SK-N-SH (cell line): ENCODE results near the gene NEUROD1. TPM values are rescaled to one million over a fixed set of nuclear protein-coding genes. Genes with fewer than 3 reads are reported as not detected.

Experiments
- CTCF ChIA-PET: fragments of 300-600, 350-600 bp; formaldehyde crosslinking; extraction: SDS; loops from one replicate; lab custom pipeline; 2021; lab: Yijun Ruan, JAX
- POLR2A ChIA-PET: fragments of 350-600 bp; sonication (Branson Sonifier 250); formaldehyde crosslinking; extraction: SDS; loops from one replicate; lab custom pipeline; 2020; ENCODE audit warnings: antibody characterized with exemption, inconsistent platforms; lab: Yijun Ruan, JAX
- DNase-seq: peaks from one replicate; pipeline ENCODE4 v3.0.0; 2012
- H2AFZ ChIP-seq: fragments of 200-600 bp; sonication (generic); 2 replicates; pipeline ENCODE4 v1.8.1; 2016; ENCODE audit warnings: antibody characterized with exemption, mild to moderate bottlenecking, low read depth
- H3F3A ChIP-seq: fragments of 200-600 bp; sonication (generic); replicated peaks from 2 replicates; pipeline ENCODE3; 2016; ENCODE audit warnings: antibody characterized with exemption, mild to moderate bottlenecking; ENCODE audit not compliant: insufficient read depth
- H3K27ac ChIP-seq, 2 experiments: fragments of 200-500 bp in 1 of 2; fragments of 200-600 bp in 1 of 2; sonication (Bioruptor generic) in 1 of 2; sonication (generic), shearing (Covaris generic) in 1 of 2; 2 replicates each; pipeline versions ENCODE4 v1.5.1 to v1.6.1; 2014 to 2016; ENCODE audit warnings: low read depth in 2 of 2, inconsistent platforms in 1 of 2, low read length in 1 of 2, mild to moderate bottlenecking in 1 of 2, mixed read lengths in 1 of 2
- H3K27me3 ChIP-seq: fragments of 200-600 bp; sonication (generic), shearing (Covaris generic); 2 replicates; pipeline ENCODE4 v1.6.1; 2016; ENCODE audit warnings: mixed run types; ENCODE audit not compliant: insufficient read depth
- H3K36me3 ChIP-seq, 2 experiments: fragments of 200-500 bp in 1 of 2; fragments of 200-600 bp in 1 of 2; sonication (Bioruptor generic) in 1 of 2; sonication (generic) in 1 of 2; replicated peaks in 1 of 2; 2 replicates each; pipeline versions ENCODE3 to v1.5.1; 2014 to 2016; ENCODE audit warnings: low read length in 1 of 2, mild to moderate bottlenecking in 1 of 2; ENCODE audit not compliant: insufficient read depth in 2 of 2, control insufficient read depth in 1 of 2
- H3K4me1 ChIP-seq, 2 experiments: fragments of 200-500 bp in 1 of 2; fragments of 200-600 bp in 1 of 2; sonication (Bioruptor generic) in 1 of 2; sonication (generic), shearing (Covaris generic) in 1 of 2; 2 replicates each; pipeline versions ENCODE4 v1.5.1 to v1.6.1; 2014 to 2016; ENCODE audit warnings: low read depth in 1 of 2, low read length in 1 of 2, mixed run types in 1 of 2; ENCODE audit not compliant: insufficient read depth in 2 of 2, control insufficient read depth in 1 of 2
- H3K4me2 ChIP-seq: fragments of 200-600 bp; sonication (generic), shearing (Covaris generic); 2 replicates; pipeline ENCODE4 v1.6.1; 2017; ENCODE audit warnings: mixed run types
- H3K4me3 ChIP-seq, 2 experiments: fragments of 200-500 bp in 1 of 2; fragments of 200-600 bp in 1 of 2; sonication (Bioruptor generic) in 1 of 2; sonication (generic), shearing (Covaris generic) in 1 of 2; 2 replicates each; pipeline versions ENCODE4 v1.5.1 to v1.8.1; 2014 to 2016; ENCODE audit warnings: low read depth in 2 of 2, inconsistent platforms in 1 of 2, low read length in 1 of 2, mild to moderate bottlenecking in 1 of 2, mixed read lengths in 1 of 2, moderate library complexity in 1 of 2
- H3K79me2 ChIP-seq: fragments of 200-600 bp; sonication (generic); 2 replicates; pipeline ENCODE4 v1.8.1; 2017; ENCODE audit warnings: mild to moderate bottlenecking; ENCODE audit not compliant: insufficient read depth
- H3K9ac ChIP-seq: fragments of 200-600 bp; sonication (generic); 2 replicates; pipeline ENCODE4 v1.6.1; 2017; ENCODE audit warnings: mixed run types
- H3K9me2 ChIP-seq: fragments of 200-600 bp; sonication (generic); 2 replicates; pipeline ENCODE4 v1.6.1; 2017; ENCODE audit warnings: mixed run types
- H3K9me3 ChIP-seq: fragments of 200-600 bp; sonication (generic); 2 replicates; pipeline ENCODE4 v1.6.1; 2017; ENCODE audit warnings: mixed run types, mild to moderate bottlenecking, moderate library complexity
- H4K20me1 ChIP-seq: fragments of 200-600 bp; sonication (generic); 2 replicates; pipeline ENCODE4 v1.6.1; 2017; ENCODE audit warnings: mild to moderate bottlenecking, mixed run types; ENCODE audit not compliant: insufficient read depth
- ELF1 ChIP-seq: IDR thresholded peaks from 2 replicates; pipeline ENCODE4 v1.4.0; 2012
- EZH2phosphoT487 ChIP-seq: fragments of 200-600 bp; sonication (generic); IDR thresholded peaks from 2 replicates; pipeline ENCODE4 v1.6.1; 2017; ENCODE audit warnings: low read depth, mixed run types, mild to moderate bottlenecking, antibody characterized with exemption, moderate library complexity, borderline replicate concordance
- FOXJ3 ChIP-seq: sonication (generic); formaldehyde crosslinking; IDR thresholded peaks from 2 replicates; pipeline ENCODE4 v1.5.1; 2020; ENCODE audit warnings: mild to moderate bottlenecking, missing genetic modification reagents
- GATA2 ChIP-seq: sonication (generic); formaldehyde crosslinking; IDR thresholded peaks from 2 replicates; pipeline ENCODE4 v1.5.0; 2020; ENCODE audit warnings: mild to moderate bottlenecking, missing genetic modification reagents
- MXI1 ChIP-seq: IDR thresholded peaks from 2 replicates; pipeline ENCODE4 v1.6.1; 2012; ENCODE audit warnings: mild to moderate bottlenecking, low read depth, low read length, improper control_type of control experiment
- NRF1 ChIP-seq: IDR thresholded peaks from 2 replicates; pipeline ENCODE4 v1.6.1; 2012; ENCODE audit warnings: low read depth, mild to moderate bottlenecking, low read length
- REST ChIP-seq: IDR thresholded peaks from 2 replicates; pipeline ENCODE4 v1.6.1; 2012; ENCODE audit warnings: mild to moderate bottlenecking, low read depth, low read length, moderate library complexity
- RXRA ChIP-seq: IDR thresholded peaks from 2 replicates; pipeline ENCODE4 v1.4.0; 2012; ENCODE audit warnings: low read depth, mild to moderate bottlenecking, borderline replicate concordance
- SIN3A ChIP-seq: IDR thresholded peaks from 2 replicates; pipeline ENCODE4 v1.6.1; 2012; ENCODE audit warnings: low read depth, mild to moderate bottlenecking, low read length, moderate library complexity, borderline replicate concordance
- WGBS: methylation state at CpG from one replicate; pipeline ENCODE4 v1.1.6; 2017; ENCODE audit warnings: low lambda C conversion rate; 5-methylcytosine and 5-hydroxymethylcytosine counted together
- polyA plus RNA-seq, 3 experiments: library from polyadenylated mRNA; depleted of rRNA; stranded (reverse); fragments of >200 nt; gene quantifications; 2 replicates each; pipeline ENCODE4 v1.2.3, GENCODE V29; 2012

NEUROD1 gene
- polyA plus RNA-seq, 1 of the 3 experiments (the other 2 are of a cell fraction), result 0.02 TPM

- H3K36me3 ChIP-seq, result no peaks in the 10 kb centered on the region
- no peaks in the 10 kb centered on the region for H3K79me2 ChIP-seq
- 86% methylated on average over 40 of the region's 41 CpGs for WGBS
- POLR2A ChIA-PET, result no interaction called here
- CTCF ChIA-PET, result no interaction called here
- H2AFZ ChIP-seq, result no peak overlapping the region
- no peak for DNase-seq
- no peaks in the 10 kb centered on the region for H4K20me1 ChIP-seq
- TF ChIP-seq SIN3A (no peak), REST (peak; percentile 93)
- no peaks in the 10 kb centered on the region for H3K9me2 ChIP-seq
- no peak overlapping the region for H3K4me3 ChIP-seq
- no peak overlapping the region for H3K27ac ChIP-seq
- H3K27me3 ChIP-seq, result no peaks in the 10 kb centered on the region
- peaks cover 0 to 8% of the 10 kb centered on the region in 2 experiments; a peak in 2 of 4 replicates for H3K4me1 ChIP-seq
- H3F3A ChIP-seq, result peaks cover 3% of the 10 kb centered on the region
- H3K9ac ChIP-seq, result no peak overlapping the region
- H3K4me2 ChIP-seq, result no peak overlapping the region
- H3K9me3 ChIP-seq, result no peaks in the 10 kb centered on the region
Measured at GRCh38 chr2:181677912-181678586, 2.3 kb downstream of the NEUROD1 start.

- DNase-seq, result no peak
- no peak overlapping the region for H3K4me2 ChIP-seq
- 70% methylated on average over 4 of the region's 4 CpGs for WGBS
- H3K27ac ChIP-seq, result no peak overlapping the region
- ChIA-PET POLR2A (no interaction called here), CTCF (interaction anchor here (0.8 to 1.5 kb wide), 3 partner anchors 8 to 564 kb away, joined by 3 read pairs; no protein-coding TSS in a partner anchor)
- no peaks in the 10 kb centered on the region for H3K27me3 ChIP-seq
- no peak for TF ChIP-seq FOXJ3
- TF ChIP-seq MXI1, result no peak
- no peak for TF ChIP-seq ELF1
- no peak for TF ChIP-seq GATA2 (CRISPR knock-in tag)
- TF ChIP-seq RXRA, result no peak
- no peak for TF ChIP-seq NRF1
- no peak for TF ChIP-seq EZH2phosphoT487
- H3K36me3 ChIP-seq, result no peaks in the 10 kb centered on the region
- H3K4me3 ChIP-seq, result no peak overlapping the region
- no peaks in the 10 kb centered on the region for H4K20me1 ChIP-seq
- no peaks in the 10 kb centered on the region for H3K79me2 ChIP-seq
- peaks cover 0 to 1% of the 10 kb centered on the region in 2 experiments; a peak in 2 of 4 replicates for H3K4me1 ChIP-seq
- no peak overlapping the region for H3K9ac ChIP-seq
- H3K9me2 ChIP-seq, result no peaks in the 10 kb centered on the region
- peaks cover 3% of the 10 kb centered on the region for H3F3A ChIP-seq
- H3K9me3 ChIP-seq, result no peaks in the 10 kb centered on the region
- no peak overlapping the region for H2AFZ ChIP-seq
Measured at GRCh38 chr2:181675254-181675653, 5.1 kb downstream of the NEUROD1 start.
